Activated CD8-positive, alpha-beta memory T cell treated with anti-CD3 and anti-CD28 coated beads, Interleukin-2, amount 50 U/mL, for 1 hour (primary cell): Measurements from ENCODE around the gene IRF2.

ENCODE experiments used
- DNase-seq: peaks from one replicate; pipeline ENCODE4 v3.0.0-alpha.2; 2020; ENCODE audit errors: extremely low read depth

IRF2 gene

GRCh38 chr4:184450743-184451535, 23.4 kb downstream of the IRF2 start:
- no peak for DNase-seq

- no peak for DNase-seq
Observed at GRCh38 chr4:184450045-184450444, 24.3 kb downstream of the IRF2 start.

DNA sequence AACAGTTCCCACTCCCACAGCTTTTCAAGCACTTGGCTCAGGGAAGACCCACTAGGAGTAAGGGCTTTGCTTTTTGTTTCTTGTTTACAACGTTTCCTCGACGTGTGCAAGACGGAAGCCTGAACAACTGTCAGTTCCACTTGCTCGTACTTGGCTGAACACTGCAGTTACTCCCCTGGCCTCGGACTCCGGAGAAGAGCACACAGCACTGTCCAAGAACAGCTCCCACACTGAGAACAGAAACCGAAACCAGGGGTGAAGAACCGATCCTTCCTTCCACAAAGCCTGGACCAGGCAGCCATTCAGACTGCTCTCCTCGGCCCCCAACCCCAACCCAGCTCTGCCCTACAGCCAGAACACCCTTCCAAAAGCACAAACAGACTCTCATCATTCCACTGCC, 25.5 kb downstream of the IRF2 start:
- no peak for DNase-seq

DNA sequence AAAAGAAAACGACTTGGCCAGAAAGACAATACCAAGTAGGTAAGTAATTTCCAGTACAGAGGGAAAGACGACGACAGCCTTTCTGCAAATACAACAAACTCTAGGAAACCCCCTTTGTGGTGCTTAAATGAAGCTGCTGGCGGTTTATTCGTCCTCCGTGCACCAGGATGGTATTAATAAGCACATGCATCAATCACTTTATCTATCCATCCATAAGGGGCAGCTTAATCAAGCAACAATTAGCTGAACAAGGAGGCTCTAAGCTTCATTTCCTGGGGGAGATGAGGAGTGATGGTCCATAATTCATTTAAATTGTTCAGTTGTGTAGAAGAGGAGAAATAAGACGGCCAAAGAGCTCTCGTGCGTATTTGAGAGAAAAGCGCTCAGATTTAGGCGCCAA, 26.2 kb downstream of the IRF2 start:
- DNase-seq = no peak

DNA sequence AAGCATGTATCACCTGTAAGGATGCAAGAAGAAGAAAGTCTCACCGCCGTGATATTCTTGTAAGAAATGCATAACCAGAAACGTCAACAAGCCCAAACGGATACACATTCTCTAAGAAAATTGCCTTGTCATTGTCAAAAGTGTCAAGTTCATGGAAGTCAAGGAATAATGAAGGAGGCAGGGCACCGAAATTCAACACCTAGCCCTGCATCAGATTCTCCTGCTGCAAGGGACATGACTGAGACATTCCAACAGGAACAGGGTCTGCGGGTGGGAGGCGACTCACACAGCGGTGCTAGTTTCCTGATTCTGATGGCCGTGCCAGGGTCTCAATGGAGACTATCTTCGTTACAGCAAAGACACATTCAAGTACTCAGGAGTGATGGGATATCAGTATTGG, 26.7 kb downstream of the IRF2 start:
- no peak for DNase-seq

- DNase-seq = no peak
Observed at GRCh38 chr4:184446132-184446658, 28.2 kb downstream of the IRF2 start.

GRCh38 chr4:184444953-184445309, 29.4 kb downstream of the IRF2 start:
- DNase-seq = no peak

DNA sequence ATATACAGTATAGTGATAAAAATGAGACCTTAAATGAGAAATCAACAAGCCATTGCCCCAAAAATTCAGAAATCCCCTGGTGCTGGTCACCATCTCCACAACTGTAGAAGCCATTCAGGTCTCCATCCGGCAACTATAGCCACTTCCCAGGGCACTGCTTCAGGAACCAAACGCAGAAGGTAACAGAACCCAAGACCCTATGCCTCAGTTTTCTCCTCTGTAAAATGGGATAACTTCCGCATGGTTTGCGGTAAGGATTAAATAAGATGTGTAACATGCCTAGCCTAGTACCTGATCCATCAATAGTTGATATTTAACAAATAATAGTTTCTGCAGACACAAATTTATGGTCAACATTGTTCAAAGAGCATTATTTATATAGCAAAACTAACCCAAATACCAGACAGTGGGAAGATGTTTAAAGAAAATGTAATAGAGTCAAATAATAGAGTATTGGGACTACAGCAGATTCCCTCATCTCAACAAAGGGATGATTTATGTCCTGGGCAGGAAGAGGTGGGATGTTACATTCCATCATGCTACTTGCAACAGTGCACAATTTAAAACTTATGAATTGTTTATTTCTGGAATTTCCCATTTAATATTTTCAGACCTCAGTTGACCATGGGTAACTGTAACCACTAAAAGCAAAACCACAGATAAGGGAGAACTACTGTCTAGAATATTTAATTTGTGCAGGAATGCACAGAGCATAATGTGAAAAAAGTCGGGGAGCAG, 30.0 kb downstream of the IRF2 start:
- no peak for DNase-seq

- DNase-seq = no peak
Observed at GRCh38 chr4:184443318-184443717, 31.0 kb downstream of the IRF2 start.

- DNase-seq = no peak
Observed at GRCh38 chr4:184442314-184442635, 32.1 kb downstream of the IRF2 start.

DNA sequence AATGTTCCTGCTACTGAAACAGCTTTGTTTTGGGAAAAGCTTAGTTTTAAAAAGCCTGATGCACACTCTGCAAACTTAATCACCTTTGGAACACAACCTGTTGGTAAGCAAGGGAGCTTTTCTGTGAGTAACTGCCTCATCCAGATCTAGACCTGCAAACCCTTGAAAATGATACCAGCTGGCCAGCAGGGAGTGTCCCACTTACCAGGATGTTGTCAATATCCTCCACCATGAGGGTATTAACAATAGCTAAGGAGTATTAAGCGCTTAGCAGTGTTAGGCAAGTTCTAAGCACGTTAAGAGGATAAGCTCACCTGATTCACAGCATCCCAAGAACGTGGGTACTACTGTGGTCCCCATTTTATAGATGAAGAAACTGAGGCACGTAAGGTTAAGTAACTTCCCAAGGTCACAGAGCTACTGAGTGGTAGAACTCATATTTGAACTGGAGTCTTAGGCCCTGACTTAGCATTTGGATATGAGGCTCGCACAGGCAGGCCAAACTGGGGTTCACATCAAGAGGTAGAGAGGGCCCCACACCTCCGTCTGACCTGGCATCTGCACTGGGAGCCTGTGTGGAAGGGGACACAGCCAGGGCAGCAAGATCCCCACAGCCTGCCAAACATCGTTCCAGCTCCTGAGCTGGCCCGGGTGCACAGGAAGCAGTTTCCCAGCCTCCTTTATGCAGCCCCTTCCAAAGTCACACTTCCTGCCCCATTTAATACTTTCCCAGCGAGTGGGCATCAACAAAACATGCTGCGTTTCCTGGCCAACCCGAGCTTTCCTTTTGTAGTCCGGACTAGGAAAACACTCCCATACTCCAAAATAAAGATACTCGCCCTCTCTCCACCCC, 32.7 kb downstream of the IRF2 start:
- DNase-seq = no peak

DNA sequence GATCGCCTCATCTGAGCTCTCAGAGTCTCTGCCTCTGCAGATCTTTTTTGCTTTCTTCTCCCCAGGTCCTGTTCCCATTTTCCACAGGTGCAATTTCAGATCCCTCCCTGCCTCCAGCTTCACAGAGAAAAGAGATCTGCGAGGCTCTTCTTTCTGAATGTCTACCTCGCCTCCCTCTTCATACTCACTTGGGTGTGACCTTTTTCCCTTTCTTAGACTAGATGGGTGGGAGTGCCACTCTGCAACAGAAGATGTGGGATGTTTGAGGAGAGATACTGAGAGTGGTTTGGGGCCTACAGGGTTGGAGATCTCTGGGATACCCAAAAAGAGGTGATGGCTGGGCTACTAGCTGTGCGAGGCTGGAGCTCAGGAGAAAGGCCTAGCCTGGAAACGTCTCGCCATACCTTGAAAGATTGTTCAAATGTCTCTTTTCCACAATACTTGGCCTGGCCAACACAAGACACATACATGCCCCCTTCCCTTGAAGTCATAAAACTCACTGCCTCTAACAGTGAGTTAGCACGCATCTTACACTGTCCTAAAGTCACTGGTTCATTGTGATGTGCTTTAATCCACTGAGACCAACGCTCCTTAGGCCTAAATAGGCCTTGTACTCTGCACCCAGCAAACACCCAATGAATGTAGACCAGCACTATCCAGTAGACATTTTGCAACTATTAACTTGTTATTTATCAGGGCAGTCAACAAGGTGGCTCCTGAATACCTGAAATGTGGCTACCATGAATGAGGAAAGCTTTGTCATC, 33.6 kb downstream of the IRF2 start:
- no peak for DNase-seq

GRCh38 chr4:184439856-184440594, 34.3 kb downstream of the IRF2 start:
- no peak for DNase-seq

DNA sequence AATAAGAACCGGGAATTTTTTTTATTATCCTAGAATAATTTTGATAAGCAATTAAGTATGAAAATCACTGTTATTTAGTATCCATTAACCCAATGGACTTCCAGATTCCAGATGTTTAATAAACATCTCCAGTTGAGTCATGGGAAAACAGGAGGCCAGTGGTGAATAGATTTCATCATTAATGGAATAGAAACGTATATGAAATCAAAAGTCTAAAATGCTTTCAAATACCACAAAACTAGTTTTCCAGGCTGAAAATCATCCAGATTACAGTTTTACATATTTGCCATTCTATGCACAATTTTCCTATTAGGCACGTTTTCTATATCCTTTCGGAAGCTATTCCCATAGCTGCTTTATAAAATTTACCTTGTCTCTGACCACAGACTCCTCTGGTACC, 35.0 kb downstream of the IRF2 start:
- no peak for DNase-seq

- no peak for DNase-seq
Observed at GRCh38 chr4:184438375-184438774, 36.0 kb downstream of the IRF2 start.

- DNase-seq = no peak
Observed at GRCh38 chr4:184437565-184438265, 36.6 kb downstream of the IRF2 start.

DNA sequence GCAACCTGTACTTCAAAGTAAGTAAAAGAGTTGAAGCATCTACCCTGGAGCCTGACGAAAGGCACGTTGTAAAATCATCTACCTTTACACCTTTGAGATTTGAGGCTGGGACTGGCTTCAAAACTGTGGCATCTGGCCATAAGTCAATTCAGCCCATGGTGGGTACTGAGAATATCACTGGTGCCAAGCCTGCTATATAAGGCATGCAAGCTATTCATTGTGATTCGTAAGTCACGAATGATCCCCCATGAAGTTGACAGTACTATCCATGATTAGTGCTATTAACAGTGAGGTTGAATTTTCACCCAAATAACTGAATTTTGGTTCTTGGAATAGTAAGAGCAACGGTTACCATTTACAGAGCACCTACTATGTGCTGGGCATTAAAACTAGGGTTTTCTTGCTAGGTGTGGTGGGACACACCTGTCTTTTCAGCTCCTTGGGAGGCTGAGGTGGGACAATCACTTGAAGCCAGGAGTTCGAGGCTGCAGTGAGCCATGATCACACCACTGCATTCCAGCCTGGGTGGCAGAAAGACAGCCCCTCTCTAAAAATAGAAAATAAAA, 39.8 kb downstream of the IRF2 start:
- no peak for DNase-seq

GRCh38 chr4:184434021-184434420, 40.3 kb downstream of the IRF2 start:
- DNase-seq = no peak

DNA sequence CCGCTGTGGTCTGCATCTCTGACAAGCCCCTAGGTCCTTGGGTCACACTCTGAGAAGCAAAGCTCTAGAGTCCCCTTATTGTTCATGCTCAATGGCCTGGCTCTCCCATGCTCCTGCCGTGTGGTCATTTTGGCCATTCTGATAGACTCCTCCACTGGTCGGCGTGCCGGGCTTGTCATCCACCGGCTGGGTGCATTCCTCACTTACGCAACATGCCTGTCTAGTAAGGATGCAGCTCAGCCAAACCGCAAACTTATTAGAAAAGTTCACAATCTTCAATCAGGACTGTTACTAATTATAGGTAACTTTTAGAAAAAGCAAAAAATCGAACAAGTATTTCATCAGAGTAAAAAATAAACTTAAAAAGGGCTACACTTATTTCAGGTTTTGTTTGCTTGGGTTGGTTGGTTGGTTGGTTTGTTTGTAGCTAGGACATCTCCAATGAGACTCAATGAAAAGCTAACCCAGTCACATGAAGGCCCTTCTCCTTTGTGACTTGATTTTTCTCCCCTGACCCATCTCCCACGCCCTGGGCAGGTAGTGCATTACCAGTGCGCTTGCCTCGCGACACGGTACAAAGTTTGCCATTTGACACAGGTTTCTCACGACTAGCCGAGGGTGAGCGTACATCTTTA, 41.0 kb downstream of the IRF2 start:
- no peak for DNase-seq
